HG03097 (cell line): ENCODE measurements around the gene PRAME.
"Not testable (repeated sequence)": the region's sequence is repeated elsewhere in the genome, so short reads cannot be mapped to it uniquely, and the experiment has no call there.

ENCODE experiments used
- ATAC-seq: cut with Tn5 transposase; IDR thresholded peaks from one replicate; pipeline ENCODE4 v1.9.1; 2021; ENCODE audit not compliant: unreplicated experiment, low FRiP score

Gene PRAME

GRCh38 chr22:22583030-22583429, 24.0 kb upstream of the PRAME start:
- ATAC-seq: no peak

- not testable (repeated sequence) for ATAC-seq
These were observed 22.5 kb upstream of the PRAME start for GRCh38 chr22:22581524-22581923.

GRCh38 chr22:22579869-22580604, 21.0 kb upstream of the PRAME start:
- no peak for ATAC-seq

GRCh38 chr22:22578702-22579424, 19.8 kb upstream of the PRAME start:
- no peak for ATAC-seq

GRCh38 chr22:22576989-22577427, 17.9 kb upstream of the PRAME start:
- no peak for ATAC-seq

GRCh38 chr22:22576244-22576988, 17.4 kb upstream of the PRAME start:
- no peak for ATAC-seq

- ATAC-seq: no peak
These were observed 15.3 kb upstream of the PRAME start for GRCh38 chr22:22574361-22574760.

- ATAC-seq: no peak
These were observed 14.2 kb upstream of the PRAME start for GRCh38 chr22:22573047-22573889.

GRCh38 chr22:22571862-22572261, 12.8 kb upstream of the PRAME start:
- ATAC-seq: no peak

- no peak for ATAC-seq
These were observed 12.4 kb upstream of the PRAME start for GRCh38 chr22:22571429-22571828.

- no peak for ATAC-seq
These were observed 10.2 kb upstream of the PRAME start for GRCh38 chr22:22569218-22569617.

GRCh38 chr22:22565981-22566380, 6.9 kb upstream of the PRAME start:
- ATAC-seq: no peak

GRCh38 chr22:22558071-22558971, 744 bp downstream of the PRAME start:
- no peak for ATAC-seq

- ATAC-seq: no peak
These were observed 1.8 kb downstream of the PRAME start for GRCh38 chr22:22556995-22557925.

GRCh38 chr22:22556578-22556977, 2.5 kb downstream of the PRAME start:
- ATAC-seq: no peak

- no peak for ATAC-seq
These were observed 3.5 kb downstream of the PRAME start for GRCh38 chr22:22555596-22555995.

GRCh38 chr22:22554587-22555284, 4.3 kb downstream of the PRAME start:
- ATAC-seq: no peak
